GM19238 (cell line): ENCODE results near the gene CD40.

Source experiments
- DNase-seq: peaks from one replicate; pipeline ENCODE4 v3.0.0; 2011; ENCODE audit warnings: low spot score; ENCODE audit not compliant: insufficient read length

The CD40 gene

DNA sequence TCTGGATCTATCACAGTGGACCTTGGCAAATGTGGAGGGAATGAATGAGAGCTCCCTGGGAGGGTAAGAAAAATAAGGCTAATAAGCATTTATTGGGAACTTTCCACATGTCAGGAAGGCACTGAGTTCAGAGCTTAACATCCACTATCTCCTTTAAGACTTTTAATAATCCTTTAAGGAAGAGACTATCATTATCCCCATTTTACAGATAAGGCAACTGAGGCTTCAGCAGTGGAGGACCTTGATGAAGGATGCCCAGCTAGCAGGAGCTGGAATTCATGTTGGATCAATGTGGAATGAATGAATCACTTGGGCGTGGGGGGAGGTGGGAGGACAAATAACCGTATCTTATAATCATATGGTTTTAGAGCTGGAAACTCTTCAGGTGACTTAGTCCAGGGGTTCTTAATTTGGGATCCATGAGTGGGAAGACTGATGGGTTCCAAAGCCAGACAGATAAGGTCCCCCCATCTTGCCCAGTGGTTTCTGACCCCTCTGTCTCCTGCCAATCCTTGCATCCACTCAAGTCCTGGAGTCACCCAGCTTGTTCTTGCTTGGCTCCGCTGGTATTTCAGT, 54.9 kb downstream of the CD40 start:
- DNase-seq: no peak

DNA sequence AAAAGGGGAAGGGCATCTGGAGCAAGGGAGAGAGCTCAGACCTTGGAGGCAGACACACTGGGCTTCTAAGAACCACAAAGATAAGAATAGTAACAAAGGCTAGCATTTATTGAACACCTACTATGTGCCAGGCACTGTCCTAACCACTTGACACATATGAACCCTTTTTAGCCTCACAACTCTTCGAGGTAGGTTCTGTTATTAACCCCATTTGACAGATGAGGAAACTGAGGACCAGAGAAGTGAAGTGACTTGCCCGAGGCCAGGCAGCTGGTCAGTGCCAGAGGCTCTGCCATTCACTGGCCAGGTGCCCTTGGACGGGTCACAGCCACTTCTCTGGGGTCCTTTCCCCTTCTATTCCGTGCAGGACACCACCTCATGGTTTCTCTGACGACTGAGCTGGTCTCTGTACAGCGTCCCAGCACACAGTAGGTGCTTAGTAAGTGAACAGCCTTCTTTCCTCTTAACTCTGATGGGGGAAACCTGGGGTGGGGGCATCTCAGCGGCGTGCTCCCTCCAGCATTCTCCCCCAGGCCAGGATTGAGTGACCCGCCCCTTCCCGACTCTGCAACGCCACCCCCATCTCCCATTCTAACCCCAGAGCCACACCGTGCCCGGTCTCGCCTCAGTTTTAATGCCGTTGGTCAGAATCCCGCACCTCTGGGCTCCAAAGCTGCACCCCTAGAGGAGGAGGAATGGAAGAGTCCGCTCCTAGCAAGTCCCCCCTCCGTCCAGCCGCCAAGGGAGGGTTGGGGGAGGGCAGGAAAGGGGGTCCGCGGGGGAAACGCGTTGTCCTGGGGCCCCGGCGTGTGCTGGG, 55.7 kb downstream of the CD40 start:
- DNase-seq: no peak

DNA sequence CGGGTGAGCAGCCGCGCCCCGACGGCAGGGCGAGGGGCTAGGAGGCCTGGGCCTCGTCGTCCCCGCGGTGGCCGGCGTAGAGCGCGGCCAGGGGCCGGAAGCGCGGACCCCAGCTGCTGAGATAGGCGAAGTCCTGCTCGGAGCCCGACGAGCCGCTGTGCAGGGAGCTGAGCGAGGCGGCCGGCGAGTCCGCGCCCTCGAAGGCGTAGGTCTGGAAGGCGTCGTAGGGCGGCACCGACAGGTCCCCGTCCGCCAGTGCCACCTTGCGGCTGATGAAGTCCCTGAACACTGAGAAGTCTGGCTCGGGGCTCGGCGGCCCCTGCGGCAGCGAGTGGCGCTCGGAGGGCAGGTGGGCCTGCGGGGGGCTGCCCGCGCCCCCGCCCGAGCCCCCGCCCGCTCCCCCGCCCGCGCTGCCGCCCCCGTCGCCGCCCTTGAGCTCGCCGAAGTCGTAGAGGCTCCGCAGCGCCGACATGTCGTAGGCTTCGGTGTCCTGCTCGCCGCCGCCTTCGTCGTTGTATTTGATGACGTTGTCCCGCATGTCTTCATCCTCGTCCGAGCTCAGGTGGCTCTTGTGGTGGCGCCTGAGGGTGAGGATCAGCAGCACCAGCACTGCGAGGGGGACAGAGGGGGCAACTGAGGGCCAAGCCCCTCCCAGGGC, 56.5 kb downstream of the CD40 start:
- DNase-seq: peak; percentile 84

DNA sequence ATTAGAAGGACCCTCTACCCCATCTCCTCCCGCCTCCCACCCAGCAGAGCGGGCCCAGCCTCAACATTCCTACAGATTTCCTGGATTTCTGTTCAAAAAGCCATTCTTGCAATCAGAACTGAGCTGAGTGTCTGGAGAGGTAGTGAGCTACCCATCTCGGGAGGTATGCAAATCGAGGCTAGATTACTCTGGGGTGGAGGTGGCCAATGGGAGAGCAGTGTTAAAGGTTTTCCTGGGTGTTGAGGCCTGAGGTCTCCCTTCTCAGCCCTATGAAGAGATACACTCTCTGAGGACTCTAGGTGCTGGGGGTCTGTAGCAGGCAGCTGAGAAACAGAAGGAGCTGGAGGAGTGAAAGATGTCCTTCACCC, 57.0 kb downstream of the CD40 start:
- DNase-seq: no peak

DNA sequence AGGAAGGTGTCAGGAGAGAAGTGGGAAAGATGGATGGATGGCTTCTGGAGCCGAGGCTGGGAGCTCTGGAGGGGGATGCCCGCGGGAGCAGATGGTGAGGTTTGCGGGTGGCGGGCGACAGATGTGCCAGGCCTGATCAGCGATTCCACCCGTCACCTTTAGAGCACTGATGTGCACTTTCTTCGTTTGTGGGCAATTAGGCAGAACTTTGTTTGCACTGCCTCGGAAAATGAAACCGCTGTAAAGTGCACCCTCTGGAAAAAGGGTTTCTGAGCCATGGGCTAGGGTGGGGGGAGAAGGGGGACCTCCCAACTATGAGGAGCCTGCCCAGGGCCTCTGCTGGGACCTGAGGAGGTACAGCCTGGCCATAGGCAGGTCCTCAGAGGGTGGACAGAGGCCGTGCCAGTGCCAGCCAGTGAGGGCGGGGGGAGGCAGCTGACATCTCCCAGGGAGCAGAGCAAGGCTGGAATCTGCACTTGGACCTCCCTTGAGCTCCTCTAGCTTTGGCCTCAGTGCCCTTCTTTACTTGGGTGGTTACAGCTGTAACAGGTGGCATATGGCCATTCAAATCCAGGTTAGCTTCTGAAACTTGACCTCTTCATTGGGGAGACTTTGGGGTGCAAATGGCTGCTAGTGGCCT, 58.7 kb downstream of the CD40 start:
- no peak for DNase-seq

DNA sequence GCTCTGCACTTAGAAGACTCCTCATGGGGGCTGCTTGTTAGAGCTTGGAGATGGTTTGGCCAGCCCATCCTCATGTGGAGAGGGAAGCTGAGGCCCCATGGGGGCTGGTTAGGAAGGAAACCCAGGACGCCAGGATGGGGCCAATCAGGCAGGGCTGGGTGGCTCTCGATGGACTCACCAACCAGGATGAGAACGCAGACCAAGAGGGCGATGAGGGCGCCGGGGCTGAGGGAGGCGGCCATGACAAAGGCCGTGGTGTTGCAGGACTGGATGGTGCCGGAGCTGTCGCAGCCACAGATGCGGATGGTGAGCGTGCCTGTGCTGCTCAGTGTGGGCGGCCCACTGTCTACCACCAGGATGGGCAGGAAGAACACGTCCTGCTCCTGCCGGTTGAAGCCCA, 59.7 kb downstream of the CD40 start:
- DNase-seq: no peak

DNA sequence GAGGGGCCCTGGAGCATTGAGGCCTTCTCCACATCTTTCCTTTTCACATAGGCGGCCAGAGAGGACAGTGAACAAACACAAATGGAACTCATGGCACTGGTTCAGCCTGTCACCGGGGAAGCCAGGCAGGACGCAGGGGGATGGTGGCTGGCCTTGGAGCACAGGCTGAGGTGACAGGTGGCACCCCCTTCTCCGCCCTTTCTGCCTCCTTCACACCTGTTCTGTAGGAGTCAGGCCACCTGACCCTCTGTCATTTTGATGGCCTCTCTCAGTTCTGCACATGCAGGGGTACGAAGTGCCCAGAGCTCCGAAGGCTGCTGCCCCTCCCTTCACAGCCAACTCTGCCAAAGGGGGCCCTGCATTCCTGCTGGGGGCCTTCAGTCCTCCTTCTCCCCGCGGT, 60.8 kb downstream of the CD40 start:
- DNase-seq: no peak
